GM23338 (cell line): Measurements from ENCODE around the gene PLA2G4F. TPM values are rescaled to one million over a fixed set of nuclear protein-coding genes. Genes with fewer than 3 reads are reported as not detected.

Source experiments
- ATAC-seq: fragments of 200-7000 bp; cut with Tn5 transposase; 3 replicates; pipeline ENCODE4 v1.9.1; 2020
- DNase-seq: peaks from one replicate; pipeline ENCODE4 v3.0.0-alpha.2; 2015; ENCODE audit warnings: low spot score
- H2AFZ ChIP-seq: fragments of 200-600 bp; sonication (generic); 2 replicates; pipeline ENCODE4 v1.8.0; 2016; ENCODE audit warnings: antibody characterized with exemption, mild to moderate bottlenecking, moderate library complexity
- H3F3A ChIP-seq: fragments of 200-600 bp; sonication (generic); replicated peaks from 2 replicates; pipeline ENCODE4 v1.8.0; 2017; ENCODE audit warnings: antibody characterized with exemption, mixed run types, low read depth
- H3K27ac ChIP-seq: fragments of 200-600 bp; sonication (generic); 2 replicates; pipeline ENCODE4 v1.6.1; 2016; ENCODE audit warnings: low read depth
- H3K27me3 ChIP-seq: fragments of 200-600 bp; sonication (generic); 2 replicates; pipeline ENCODE4 v1.8.0; 2016; ENCODE audit warnings: mild to moderate bottlenecking, mixed run types, moderate library complexity; ENCODE audit not compliant: insufficient read depth
- H3K36me3 ChIP-seq: fragments of 200-600 bp; sonication (generic); 2 replicates; pipeline ENCODE4 v1.8.0; 2016; ENCODE audit warnings: mild to moderate bottlenecking; ENCODE audit not compliant: insufficient read depth
- H3K4me1 ChIP-seq: fragments of 200-600 bp; sonication (generic); 2 replicates; pipeline ENCODE4 v1.8.0; 2016; ENCODE audit warnings: mild to moderate bottlenecking, moderate library complexity; ENCODE audit not compliant: insufficient read depth
- H3K4me2 ChIP-seq: fragments of 200-600 bp; sonication (generic); 2 replicates; pipeline ENCODE4 v1.7.1; 2017; ENCODE audit warnings: mixed run types
- H3K4me3 ChIP-seq: fragments of 200-600 bp; sonication (generic); 2 replicates; pipeline ENCODE4 v1.6.1; 2016; ENCODE audit warnings: mixed run types
- H3K79me2 ChIP-seq: fragments of 200-600 bp; sonication (generic); replicated peaks from 2 replicates; pipeline ENCODE4 v1.8.0; 2017; ENCODE audit warnings: mild to moderate bottlenecking; ENCODE audit not compliant: insufficient read depth
- H3K9me2 ChIP-seq: fragments of 200-600 bp; sonication (generic); 2 replicates; pipeline ENCODE4 v1.8.0; 2017; ENCODE audit not compliant: insufficient read depth
- H4K20me1 ChIP-seq: fragments of 200-600 bp; sonication (generic); replicated peaks from 2 replicates; pipeline ENCODE4 v1.8.0; 2017; ENCODE audit warnings: mild to moderate bottlenecking; ENCODE audit not compliant: insufficient read depth
- H3K27ac Mint-ChIP-seq: 2 replicates; pipeline ENCODE4 v1.8.0; 2020; ENCODE audit warnings: inconsistent platforms, mild to moderate bottlenecking, moderate library complexity, mixed read lengths
- H3K27me3 Mint-ChIP-seq: 3 replicates; pipeline ENCODE4 v1.8.0; 2022; ENCODE audit warnings: low read depth, mild to moderate bottlenecking, moderate library complexity, mixed read lengths, inconsistent platforms; ENCODE audit not compliant: insufficient read depth, poor library complexity
- H3K36me3 Mint-ChIP-seq: 3 replicates; pipeline ENCODE4 v1.8.0; 2021; ENCODE audit warnings: low read depth, mild to moderate bottlenecking, inconsistent platforms, moderate library complexity, mixed read lengths
- H3K4me1 Mint-ChIP-seq: 3 replicates; pipeline ENCODE4 v1.8.0; 2020; ENCODE audit warnings: mild to moderate bottlenecking, inconsistent platforms, mixed read lengths
- H3K4me3 Mint-ChIP-seq: 3 replicates; pipeline ENCODE4 v1.8.0; 2021; ENCODE audit warnings: moderate library complexity, mild to moderate bottlenecking, inconsistent platforms, mixed read lengths
- H3K9me3 Mint-ChIP-seq: 3 replicates; pipeline ENCODE4 v1.8.0; 2020; ENCODE audit warnings: moderate library complexity, mild to moderate bottlenecking, inconsistent platforms, mixed read lengths
- CREB1 ChIP-seq: fragments of 250-450 bp; sonication (Bioruptor Pico); IDR thresholded peaks from 2 replicates; pipeline ENCODE4 v1.5.0; 2020; ENCODE audit warnings: low read depth, mild to moderate bottlenecking, moderate library complexity
- EZH2 ChIP-seq: fragments of 200-600 bp; sonication (generic); IDR thresholded peaks from one replicate; pipeline ENCODE4 v1.8.0; 2017; ENCODE audit warnings: antibody characterized with exemption, mild to moderate bottlenecking, low read depth; ENCODE audit not compliant: unreplicated experiment
- EZH2phosphoT487 ChIP-seq: fragments of 200-600 bp; sonication (generic); IDR thresholded peaks from one replicate; pipeline ENCODE4 v1.8.1; 2018; ENCODE audit warnings: antibody characterized with exemption; ENCODE audit not compliant: unreplicated experiment
- JUNB ChIP-seq: IDR thresholded peaks from one replicate; pipeline ENCODE4 v1.6.1; 2016; ENCODE audit warnings: antibody characterized with exemption; ENCODE audit not compliant: unreplicated experiment
- NANOG ChIP-seq: IDR thresholded peaks from 2 replicates; pipeline ENCODE4 v1.6.1; 2016; ENCODE audit warnings: antibody characterized with exemption, borderline replicate concordance
- POLR2AphosphoS5 ChIP-seq: IDR thresholded peaks from 2 replicates; pipeline ENCODE4 v1.6.1; 2016; ENCODE audit warnings: antibody characterized with exemption, low read depth
- STAT1 ChIP-seq: IDR thresholded peaks from one replicate; pipeline ENCODE4 v1.6.1; 2016; ENCODE audit warnings: antibody characterized with exemption; ENCODE audit not compliant: unreplicated experiment
- ZNF114 ChIP-seq: fragments of 250-450 bp; sonication (Bioruptor Pico); IDR thresholded peaks from 2 replicates; pipeline ENCODE4 v1.5.0; 2020; ENCODE audit warnings: mild to moderate bottlenecking, moderate library complexity
- ZNF331 ChIP-seq: fragments of 250-450 bp; sonication (Bioruptor Pico); IDR thresholded peaks from 2 replicates; pipeline ENCODE4 v1.5.0; 2020; ENCODE audit warnings: low read depth, mild to moderate bottlenecking, moderate library complexity
- polyA plus RNA-seq: library from polyadenylated mRNA; unstranded; fragments of >200 nt; fragmentation: Nextera tagmentation; extraction: Ambion mirVana; gene quantifications from 2 replicates; pipeline ENCODE4 v1.2.1, GENCODE V29; 2016
- total RNA-seq: library from RNA; depleted of rRNA; stranded (reverse); fragments of >200 nt; shearing (Covaris generic); gene quantifications from 2 replicates; pipeline ENCODE4 v1.2.3, GENCODE V29; 2014
- TF ChIP-seq, protein P1 (sequence below): IDR thresholded peaks from one replicate; pipeline ENCODE4 v1.6.1; 2018; ENCODE audit warnings: antibody characterized with exemption; ENCODE audit not compliant: unreplicated experiment
- TF ChIP-seq, protein P2 (sequence below): fragments of 250-450 bp; sonication (Bioruptor Pico); IDR thresholded peaks from 2 replicates; pipeline ENCODE4 v1.5.0; 2020; ENCODE audit warnings: mild to moderate bottlenecking, moderate library complexity
- TF ChIP-seq, protein P3 (sequence below): IDR thresholded peaks from 2 replicates; pipeline ENCODE4 v1.6.1; 2016; ENCODE audit warnings: antibody characterized with exemption
- TF ChIP-seq, protein P4 (sequence below), 2 experiments: fragments of 200-600 bp in 1 of 2; sonication (generic) in 1 of 2; conservative IDR thresholded peaks; 2 replicates each; pipeline versions ENCODE4 v1.5.1 to v1.6.1; 2016 to 2017; ENCODE audit warnings: antibody characterized with exemption in 2 of 2, low read depth in 2 of 2, mild to moderate bottlenecking in 2 of 2, moderate library complexity in 1 of 2

The PLA2G4F gene
- total and polyA plus RNA-seq, 2 experiments from 2014 or later: not detected

DNA sequence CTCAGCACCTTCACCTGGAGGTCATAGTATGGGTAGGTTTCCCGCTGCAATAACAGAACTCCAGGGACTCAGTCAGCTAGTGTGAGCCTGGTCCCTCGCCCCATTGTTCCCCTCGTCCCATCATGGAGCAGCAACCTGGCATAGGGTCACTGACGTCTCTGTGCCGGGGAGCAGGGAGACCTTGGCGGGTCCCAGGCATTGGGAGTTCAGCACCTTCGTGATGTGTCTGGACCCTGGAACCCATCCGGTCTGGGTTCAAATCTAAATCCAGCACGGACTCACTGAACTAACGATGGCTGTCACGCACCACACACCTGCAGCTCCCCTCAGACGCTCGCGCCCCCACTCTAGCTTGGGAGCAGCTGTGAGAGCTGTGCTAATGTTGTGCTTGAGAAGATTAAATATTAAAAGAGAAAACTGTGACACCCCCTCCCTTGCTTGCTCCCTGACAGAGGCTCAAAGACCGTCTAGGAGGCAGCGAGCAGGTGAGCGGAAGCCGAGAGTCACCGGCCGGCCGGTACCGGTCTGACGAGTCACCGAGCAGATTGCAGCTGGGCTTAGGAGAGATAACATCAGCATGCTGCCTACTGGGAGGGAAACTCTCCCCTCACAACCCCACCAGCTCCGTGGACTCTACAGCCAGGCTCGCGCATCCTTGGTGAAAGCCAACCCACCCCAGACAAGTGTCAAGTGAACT, 742 bp downstream of the PLA2G4F start:
- Histone ChIP-seq H2AFZ (no peak overlapping the region), H3K36me3 (peaks cover 6% of the 10 kb centered on the region; the same call in 1 of the 2 replicates), H3K79me2 (no peaks in the 10 kb centered on the region), H3K9me2 (no peaks in the 10 kb centered on the region), H3K4me1 (no peaks in the 10 kb centered on the region), H3K4me3 (no peak overlapping the region), H3K27ac (no peak overlapping the region), H3K4me2 (no peak overlapping the region), H3K27me3 (no peaks in the 10 kb centered on the region), H3F3A (no peaks in the 10 kb centered on the region), H4K20me1 (no peaks in the 10 kb centered on the region)
- DNase-seq (no peak), ATAC-seq (peak; percentile 19; the same call in 2 of the 3 replicates)
- no peak overlapping the region for H3K4me3 Mint-ChIP-seq
- H3K4me1 Mint-ChIP-seq: peaks cover 6% of the 10 kb centered on the region; the same call in 1 of the 3 replicates
- H3K27ac Mint-ChIP-seq: peak overlapping the region; percentile 75
- TF ChIP-seq, protein P1, sequence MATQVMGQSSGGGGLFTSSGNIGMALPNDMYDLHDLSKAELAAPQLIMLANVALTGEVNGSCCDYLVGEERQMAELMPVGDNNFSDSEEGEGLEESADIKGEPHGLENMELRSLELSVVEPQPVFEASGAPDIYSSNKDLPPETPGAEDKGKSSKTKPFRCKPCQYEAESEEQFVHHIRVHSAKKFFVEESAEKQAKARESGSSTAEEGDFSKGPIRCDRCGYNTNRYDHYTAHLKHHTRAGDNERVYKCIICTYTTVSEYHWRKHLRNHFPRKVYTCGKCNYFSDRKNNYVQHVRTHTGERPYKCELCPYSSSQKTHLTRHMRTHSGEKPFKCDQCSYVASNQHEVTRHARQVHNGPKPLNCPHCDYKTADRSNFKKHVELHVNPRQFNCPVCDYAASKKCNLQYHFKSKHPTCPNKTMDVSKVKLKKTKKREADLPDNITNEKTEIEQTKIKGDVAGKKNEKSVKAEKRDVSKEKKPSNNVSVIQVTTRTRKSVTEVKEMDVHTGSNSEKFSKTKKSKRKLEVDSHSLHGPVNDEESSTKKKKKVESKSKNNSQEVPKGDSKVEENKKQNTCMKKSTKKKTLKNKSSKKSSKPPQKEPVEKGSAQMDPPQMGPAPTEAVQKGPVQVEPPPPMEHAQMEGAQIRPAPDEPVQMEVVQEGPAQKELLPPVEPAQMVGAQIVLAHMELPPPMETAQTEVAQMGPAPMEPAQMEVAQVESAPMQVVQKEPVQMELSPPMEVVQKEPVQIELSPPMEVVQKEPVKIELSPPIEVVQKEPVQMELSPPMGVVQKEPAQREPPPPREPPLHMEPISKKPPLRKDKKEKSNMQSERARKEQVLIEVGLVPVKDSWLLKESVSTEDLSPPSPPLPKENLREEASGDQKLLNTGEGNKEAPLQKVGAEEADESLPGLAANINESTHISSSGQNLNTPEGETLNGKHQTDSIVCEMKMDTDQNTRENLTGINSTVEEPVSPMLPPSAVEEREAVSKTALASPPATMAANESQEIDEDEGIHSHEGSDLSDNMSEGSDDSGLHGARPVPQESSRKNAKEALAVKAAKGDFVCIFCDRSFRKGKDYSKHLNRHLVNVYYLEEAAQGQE: no peak
- TF ChIP-seq NANOG (no peak), STAT1 (no peak), CREB1 (CRISPR knock-in tag) (no peak), JUNB (no peak), POLR2AphosphoS5 (no peak), EZH2 (no peak), EZH2phosphoT487 (no peak), ZNF331 (CRISPR knock-in tag) (no peak), ZNF114 (no peak)
- TF ChIP-seq, protein P2, sequence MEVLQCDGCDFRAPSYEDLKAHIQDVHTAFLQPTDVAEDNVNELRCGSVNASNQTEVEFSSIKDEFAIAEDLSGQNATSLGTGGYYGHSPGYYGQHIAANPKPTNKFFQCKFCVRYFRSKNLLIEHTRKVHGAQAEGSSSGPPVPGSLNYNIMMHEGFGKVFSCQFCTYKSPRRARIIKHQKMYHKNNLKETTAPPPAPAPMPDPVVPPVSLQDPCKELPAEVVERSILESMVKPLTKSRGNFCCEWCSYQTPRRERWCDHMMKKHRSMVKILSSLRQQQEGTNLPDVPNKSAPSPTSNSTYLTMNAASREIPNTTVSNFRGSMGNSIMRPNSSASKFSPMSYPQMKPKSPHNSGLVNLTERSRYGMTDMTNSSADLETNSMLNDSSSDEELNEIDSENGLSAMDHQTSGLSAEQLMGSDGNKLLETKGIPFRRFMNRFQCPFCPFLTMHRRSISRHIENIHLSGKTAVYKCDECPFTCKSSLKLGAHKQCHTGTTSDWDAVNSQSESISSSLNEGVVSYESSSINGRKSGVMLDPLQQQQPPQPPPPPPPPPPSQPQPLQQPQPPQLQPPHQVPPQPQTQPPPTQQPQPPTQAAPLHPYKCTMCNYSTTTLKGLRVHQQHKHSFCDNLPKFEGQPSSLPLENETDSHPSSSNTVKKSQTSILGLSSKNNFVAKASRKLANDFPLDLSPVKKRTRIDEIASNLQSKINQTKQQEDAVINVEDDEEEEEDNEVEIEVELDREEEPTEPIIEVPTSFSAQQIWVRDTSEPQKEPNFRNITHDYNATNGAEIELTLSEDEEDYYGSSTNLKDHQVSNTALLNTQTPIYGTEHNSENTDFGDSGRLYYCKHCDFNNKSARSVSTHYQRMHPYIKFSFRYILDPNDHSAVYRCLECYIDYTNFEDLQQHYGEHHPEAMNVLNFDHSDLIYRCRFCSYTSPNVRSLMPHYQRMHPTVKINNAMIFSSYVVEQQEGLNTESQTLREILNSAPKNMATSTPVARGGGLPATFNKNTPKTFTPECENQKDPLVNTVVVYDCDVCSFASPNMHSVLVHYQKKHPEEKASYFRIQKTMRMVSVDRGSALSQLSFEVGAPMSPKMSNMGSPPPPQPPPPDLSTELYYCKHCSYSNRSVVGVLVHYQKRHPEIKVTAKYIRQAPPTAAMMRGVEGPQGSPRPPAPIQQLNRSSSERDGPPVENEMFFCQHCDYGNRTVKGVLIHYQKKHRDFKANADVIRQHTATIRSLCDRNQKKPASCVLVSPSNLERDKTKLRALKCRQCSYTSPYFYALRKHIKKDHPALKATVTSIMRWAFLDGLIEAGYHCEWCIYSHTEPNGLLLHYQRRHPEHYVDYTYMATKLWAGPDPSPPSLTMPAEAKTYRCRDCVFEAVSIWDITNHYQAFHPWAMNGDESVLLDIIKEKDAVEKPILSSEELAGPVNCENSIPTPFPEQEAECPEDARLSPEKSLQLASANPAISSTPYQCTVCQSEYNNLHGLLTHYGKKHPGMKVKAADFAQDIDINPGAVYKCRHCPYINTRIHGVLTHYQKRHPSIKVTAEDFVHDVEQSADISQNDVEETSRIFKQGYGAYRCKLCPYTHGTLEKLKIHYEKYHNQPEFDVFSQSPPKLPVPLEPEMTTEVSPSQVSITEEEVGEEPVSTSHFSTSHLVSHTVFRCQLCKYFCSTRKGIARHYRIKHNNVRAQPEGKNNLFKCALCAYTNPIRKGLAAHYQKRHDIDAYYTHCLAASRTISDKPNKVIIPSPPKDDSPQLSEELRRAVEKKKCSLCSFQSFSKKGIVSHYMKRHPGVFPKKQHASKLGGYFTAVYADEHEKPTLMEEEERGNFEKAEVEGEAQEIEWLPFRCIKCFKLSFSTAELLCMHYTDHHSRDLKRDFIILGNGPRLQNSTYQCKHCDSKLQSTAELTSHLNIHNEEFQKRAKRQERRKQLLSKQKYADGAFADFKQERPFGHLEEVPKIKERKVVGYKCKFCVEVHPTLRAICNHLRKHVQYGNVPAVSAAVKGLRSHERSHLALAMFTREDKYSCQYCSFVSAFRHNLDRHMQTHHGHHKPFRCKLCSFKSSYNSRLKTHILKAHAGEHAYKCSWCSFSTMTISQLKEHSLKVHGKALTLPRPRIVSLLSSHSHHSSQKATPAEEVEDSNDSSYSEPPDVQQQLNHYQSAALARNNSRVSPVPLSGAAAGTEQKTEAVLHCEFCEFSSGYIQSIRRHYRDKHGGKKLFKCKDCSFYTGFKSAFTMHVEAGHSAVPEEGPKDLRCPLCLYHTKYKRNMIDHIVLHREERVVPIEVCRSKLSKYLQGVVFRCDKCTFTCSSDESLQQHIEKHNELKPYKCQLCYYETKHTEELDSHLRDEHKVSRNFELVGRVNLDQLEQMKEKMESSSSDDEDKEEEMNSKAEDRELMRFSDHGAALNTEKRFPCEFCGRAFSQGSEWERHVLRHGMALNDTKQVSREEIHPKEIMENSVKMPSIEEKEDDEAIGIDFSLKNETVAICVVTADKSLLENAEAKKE (CRISPR knock-in tag): no peak
- TF ChIP-seq, protein P3, sequence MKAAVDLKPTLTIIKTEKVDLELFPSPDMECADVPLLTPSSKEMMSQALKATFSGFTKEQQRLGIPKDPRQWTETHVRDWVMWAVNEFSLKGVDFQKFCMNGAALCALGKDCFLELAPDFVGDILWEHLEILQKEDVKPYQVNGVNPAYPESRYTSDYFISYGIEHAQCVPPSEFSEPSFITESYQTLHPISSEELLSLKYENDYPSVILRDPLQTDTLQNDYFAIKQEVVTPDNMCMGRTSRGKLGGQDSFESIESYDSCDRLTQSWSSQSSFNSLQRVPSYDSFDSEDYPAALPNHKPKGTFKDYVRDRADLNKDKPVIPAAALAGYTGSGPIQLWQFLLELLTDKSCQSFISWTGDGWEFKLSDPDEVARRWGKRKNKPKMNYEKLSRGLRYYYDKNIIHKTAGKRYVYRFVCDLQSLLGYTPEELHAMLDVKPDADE: no peak
- TF ChIP-seq, protein P4, sequence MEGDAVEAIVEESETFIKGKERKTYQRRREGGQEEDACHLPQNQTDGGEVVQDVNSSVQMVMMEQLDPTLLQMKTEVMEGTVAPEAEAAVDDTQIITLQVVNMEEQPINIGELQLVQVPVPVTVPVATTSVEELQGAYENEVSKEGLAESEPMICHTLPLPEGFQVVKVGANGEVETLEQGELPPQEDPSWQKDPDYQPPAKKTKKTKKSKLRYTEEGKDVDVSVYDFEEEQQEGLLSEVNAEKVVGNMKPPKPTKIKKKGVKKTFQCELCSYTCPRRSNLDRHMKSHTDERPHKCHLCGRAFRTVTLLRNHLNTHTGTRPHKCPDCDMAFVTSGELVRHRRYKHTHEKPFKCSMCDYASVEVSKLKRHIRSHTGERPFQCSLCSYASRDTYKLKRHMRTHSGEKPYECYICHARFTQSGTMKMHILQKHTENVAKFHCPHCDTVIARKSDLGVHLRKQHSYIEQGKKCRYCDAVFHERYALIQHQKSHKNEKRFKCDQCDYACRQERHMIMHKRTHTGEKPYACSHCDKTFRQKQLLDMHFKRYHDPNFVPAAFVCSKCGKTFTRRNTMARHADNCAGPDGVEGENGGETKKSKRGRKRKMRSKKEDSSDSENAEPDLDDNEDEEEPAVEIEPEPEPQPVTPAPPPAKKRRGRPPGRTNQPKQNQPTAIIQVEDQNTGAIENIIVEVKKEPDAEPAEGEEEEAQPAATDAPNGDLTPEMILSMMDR (conservative IDR thresholded peaks at IDR 0.05; ENCODE audit: low read depth in 2 of 2): no peak
- peaks cover 14% of the 10 kb centered on the region for H3K27me3 Mint-ChIP-seq
- no peaks in the 10 kb centered on the region for H3K9me3 Mint-ChIP-seq
- peaks cover 4% of the 10 kb centered on the region for H3K36me3 Mint-ChIP-seq
